K562 (cell line): Measurements from ENCODE around the gene RAB21. TPM values are rescaled to one million over a fixed set of nuclear protein-coding genes. Genes with fewer than 3 reads are reported as not detected.

Experiments
- ATAC-seq: fragments of 200-7000 bp; cut with Tn5 transposase; 3 replicates; pipeline ENCODE4 v1.9.1; 2020; ENCODE audit warnings: moderate library complexity
- BruUV-seq: library from RNA; stranded (reverse); fragments of 400-500 nt; replicated peaks from 2 replicates; lab custom pipeline; 2021; lab: Mats Ljungman, UMichigan
- CTCF ChIA-PET: fragments of 300-600 bp; formaldehyde crosslinking; extraction: SDS; loops from one replicate; lab custom pipeline; 2021; ENCODE audit warnings: low intra/inter-chr PET ratio; lab: Yijun Ruan, JAX
- POLR2A ChIA-PET: fragments of 300-600, 350-650 bp; sonication (Branson Sonifier 250); formaldehyde crosslinking; extraction: SDS; loops from one replicate; lab custom pipeline; 2021; ENCODE audit warnings: antibody characterized with exemption, inconsistent platforms; lab: Yijun Ruan, JAX
- DNase-seq, 4 experiments: peaks; one replicate each; pipeline versions ENCODE4 v3.0.0 to v3.0.0-alpha.2; 2011 to 2018; ENCODE audit warnings: low spot score in 3 of 4, mixed read lengths in 3 of 4; ENCODE audit errors: extremely low read depth in 1 of 4
- FAIRE-seq: peaks from 2 replicates; lab custom pipeline; 2011; peaks lifted over from hg19 to GRCh38; lab: Jason Lieb, UNC
- H2AFZ ChIP-seq: 2 replicates; pipeline ENCODE4 v1.6.0; 2011; ENCODE audit warnings: low read depth, low read length, control low read depth, inconsistent platforms
- H3K27ac ChIP-seq: fragments of 200-600 bp; 3 replicates; pipeline ENCODE4 v1.8.0; 2011; ENCODE audit warnings: low read depth, mild to moderate bottlenecking, control low read depth, inconsistent platforms, low read length, moderate library complexity, mixed read lengths; ENCODE audit errors: extremely low read depth
- H3K27me3 ChIP-seq, 2 experiments: fragments of 300-600 bp in 1 of 2; 2 replicates in 1 of 2; 3 replicates in 1 of 2; pipeline versions ENCODE4 v1.6.0 to v1.8.0; 2011; ENCODE audit warnings: inconsistent platforms in 2 of 2, low read length in 2 of 2, mild to moderate bottlenecking in 1 of 2, mixed read lengths in 1 of 2, moderate library complexity in 1 of 2; ENCODE audit not compliant: control insufficient read depth in 2 of 2, insufficient read depth in 2 of 2
- H3K36me3 ChIP-seq: fragments of 300-600 bp; 3 replicates; pipeline ENCODE4 v1.8.0; 2011; ENCODE audit warnings: mild to moderate bottlenecking, low read length, inconsistent platforms; ENCODE audit not compliant: control insufficient read depth, insufficient read depth
- H3K4me1 ChIP-seq, 2 experiments: fragments of 200-600 bp in 1 of 2; replicated peaks in 1 of 2; 2 replicates in 1 of 2; 3 replicates in 1 of 2; pipeline versions ENCODE4 v1.5.1 to v1.8.0; 2011; ENCODE audit warnings: inconsistent platforms in 2 of 2, low read length in 2 of 2, mild to moderate bottlenecking in 1 of 2, mixed read lengths in 1 of 2, moderate library complexity in 1 of 2; ENCODE audit not compliant: control insufficient read depth in 2 of 2, insufficient read depth in 2 of 2
- H3K4me2 ChIP-seq: 2 replicates; pipeline ENCODE4 v1.6.1; 2011; ENCODE audit warnings: low read length, control low read depth, inconsistent platforms, mixed read lengths; ENCODE audit not compliant: insufficient read depth
- H3K4me3 ChIP-seq: fragments of 200-600 bp; sonication (generic), shearing (Covaris generic); 2 replicates; pipeline ENCODE4 v1.5.1; 2016; ENCODE audit warnings: control low read depth, inconsistent platforms
- H3K79me2 ChIP-seq: fragments of 200-600 bp; 3 replicates; pipeline ENCODE4 v1.8.0; 2011; ENCODE audit warnings: low read length, inconsistent platforms; ENCODE audit not compliant: control insufficient read depth, insufficient read depth
- H3K9ac ChIP-seq, 2 experiments: 2 replicates each; pipeline versions ENCODE4 v1.6.0 to v1.6.1; 2011; ENCODE audit warnings: low read depth in 2 of 2, low read length in 2 of 2, control low read depth in 1 of 2, inconsistent platforms in 1 of 2, mild to moderate bottlenecking in 1 of 2, mixed read lengths in 1 of 2; ENCODE audit not compliant: insufficient read depth in 1 of 2
- H3K9me1 ChIP-seq: one replicate; pipeline ENCODE4 v1.6.0; 2011; ENCODE audit warnings: inconsistent platforms, mild to moderate bottlenecking, low read length, moderate library complexity; ENCODE audit not compliant: control insufficient read depth, insufficient read depth
- H3K9me3 ChIP-seq: replicated peaks from 2 replicates; pipeline ENCODE4 v1.5.1; 2011; ENCODE audit warnings: low read depth, low read length, inconsistent platforms; ENCODE audit not compliant: control insufficient read depth, insufficient read depth
- H4K20me1 ChIP-seq: replicated peaks from 2 replicates; pipeline ENCODE4 v1.6.1; 2011; ENCODE audit warnings: low read length, inconsistent platforms, mixed read lengths; ENCODE audit not compliant: control insufficient read depth, insufficient read depth
- E2F5 ChIP-seq: sonication (generic); formaldehyde crosslinking; IDR thresholded peaks from 2 replicates; pipeline ENCODE4 v1.8.0; 2022; ENCODE audit warnings: mild to moderate bottlenecking, missing genetic modification reagents
- ERF ChIP-seq: fragments of 450-650 bp; formaldehyde crosslinking; IDR thresholded peaks from 2 replicates; pipeline ENCODE4 v1.4.0; 2020; ENCODE audit warnings: mild to moderate bottlenecking, mixed read lengths
- LEF1 ChIP-seq: fragments of 450-650 bp; IDR thresholded peaks from 2 replicates; pipeline ENCODE4 v1.6.1; 2016; ENCODE audit warnings: mild to moderate bottlenecking
- MBD1 ChIP-seq: fragments of 250-450 bp; sonication (Bioruptor Pico); IDR thresholded peaks from 2 replicates; pipeline ENCODE4 v1.8.0; 2022; ENCODE audit warnings: inconsistent platforms
- PHTF2 ChIP-seq: fragments of 250-450 bp; sonication (Bioruptor Pico); IDR thresholded peaks from 2 replicates; pipeline ENCODE4 v1.5.0; 2021; ENCODE audit warnings: mild to moderate bottlenecking
- RNF2 ChIP-seq: sonication (generic); IDR thresholded peaks from 2 replicates; pipeline ENCODE4 v1.6.1; 2016
- TCF3 ChIP-seq: sonication (generic); formaldehyde crosslinking; IDR thresholded peaks from 2 replicates; pipeline ENCODE4 v1.4.0; 2020; ENCODE audit warnings: mild to moderate bottlenecking, missing genetic modification reagents
- THAP12 ChIP-seq: fragments of 250-450 bp; sonication (Bioruptor Pico); IDR thresholded peaks from 2 replicates; pipeline ENCODE4 v1.9.0; 2021; ENCODE audit warnings: mild to moderate bottlenecking, inconsistent platforms
- U2AF2 ChIP-seq: fragments of 200-400 bp; formaldehyde crosslinking; optimal IDR thresholded peaks from 2 replicates; pipeline ENCODE3; 2017; ENCODE audit warnings: low read depth, mild to moderate bottlenecking, low read length
- ZFP30 ChIP-seq: fragments of 250-450 bp; sonication (Bioruptor Pico); IDR thresholded peaks from 2 replicates; pipeline ENCODE4 v1.8.0; 2022; ENCODE audit warnings: moderate library complexity, mild to moderate bottlenecking, inconsistent platforms, borderline replicate concordance
- WGBS: fragments of 100-300 bp; shearing (Covaris generic); methylation state at CpG from one replicate; pipeline ENCODE4 v1.1.6; 2016; ENCODE audit warnings: low coverage, mixed read lengths; ENCODE audit not compliant: insufficient coverage; ENCODE audit errors: missing lambda C conversion rate; 5-methylcytosine and 5-hydroxymethylcytosine counted together
- in situ Hi-C: fragments of 300-500 bp; cut with MboI; formaldehyde crosslinking; loops from 4 replicates; pipeline ENCODE4 v1.15.0; 2018; ENCODE audit warnings: inconsistent platforms, mixed read lengths
- intact Hi-C: fragments of 100-400 bp; cut with micrococcal nuclease; formaldehyde crosslinking; loops from 2 replicates; pipeline ENCODE4 v1.14.2; 2022
- polyA plus RNA-seq, 8 experiments: library from polyadenylated mRNA; depleted of rRNA in 4 of 8; stranded (reverse) in 5 of 8; unstranded in 3 of 8; fragments of >200 nt; fragmentation: Nextera tagmentation in 2 of 8; fragmentation: Illumina TruSeq in 1 of 8; extraction: Ambion mirVana in 2 of 8; extraction: Trizol in 1 of 8; gene quantifications; 2 replicates each; pipeline versions ENCODE4 v1.2.1 to v1.2.3, GENCODE V29; 2011 to 2014; ENCODE audit warnings: inconsistent platforms in 1 of 8, missing spikeins in 1 of 8
- total RNA-seq, 7 experiments: library from RNA; depleted of rRNA in 6 of 7; stranded (reverse); fragments of >200 nt in 6 of 7; fragmentation: Illumina TruSeq in 2 of 7; extraction: Trizol in 2 of 7; gene quantifications; 2 replicates each; pipeline versions ENCODE4 v1.2.1 to v1.2.3, GENCODE V29; 2011 to 2021; ENCODE audit warnings: low replicate concordance in 1 of 7

RAB21 gene
- total and polyA plus RNA-seq, 9 of the 15 experiments (the other 6 are each of a cell fraction or from before 2014, with no cell fraction given): 5.3 to 45.6 (median 19.6) TPM

- TF ChIP-seq MBD1 (CRISPR knock-in tag) (no peak), RNF2 (no peak), ZFP30 (CRISPR knock-in tag) (no peak), THAP12 (CRISPR knock-in tag) (no peak), ERF (CRISPR knock-in tag) (no peak)
Observed at GRCh38 chr12:71764587-71765321, 10.1 kb downstream of the RAB21 start (continued).

- peaks cover 84% of the 10 kb centered on the region for H3K79me2 ChIP-seq
- ChIA-PET POLR2A (interaction anchor here (1.0 kb wide), 1 partner anchor 18 kb away, joined by 3 read pairs; no protein-coding TSS in a partner anchor), CTCF (no interaction called here)
- H3K9me1 ChIP-seq: no peaks in the 10 kb centered on the region
- DNase-seq: no peak
- no peak overlapping the region for H3K4me2 ChIP-seq
- 51% methylated on average over 2 of the region's 2 CpGs for WGBS
- H3K36me3 ChIP-seq: peaks cover 14% of the 10 kb centered on the region; the same call in 2 of the 3 replicates
- intact Hi-C loops (no loop called here), in situ Hi-C loops (no loop called here)
- no peaks in the 10 kb centered on the region for H3K9me3 ChIP-seq
- no peak for ATAC-seq
- TF ChIP-seq LEF1: no peak
- no peak for TF ChIP-seq E2F5 (CRISPR knock-in tag)
- no peak for TF ChIP-seq U2AF2
- TF ChIP-seq TCF3 (CRISPR knock-in tag): no peak
- no peak for TF ChIP-seq PHTF2
- H3K27ac ChIP-seq: no peak overlapping the region
- H3K27me3 ChIP-seq: no peaks in the 10 kb centered on the region
- H2AFZ ChIP-seq: no peak overlapping the region
- H3K4me3 ChIP-seq: no peak overlapping the region
- FAIRE-seq: no peak
- peaks cover 0 to 2% of the 10 kb centered on the region in 2 experiments; a peak in 2 of 5 replicates for H3K4me1 ChIP-seq
- BruUV-seq: no TSS peak
- no peak overlapping the region for H3K9ac ChIP-seq
- H4K20me1 ChIP-seq: no peaks in the 10 kb centered on the region
Observed at GRCh38 chr12:71766202-71766601, 11.5 kb downstream of the RAB21 start.
